ENCODE results near the gene B3GNT5.

The B3GNT5 gene

DNA sequence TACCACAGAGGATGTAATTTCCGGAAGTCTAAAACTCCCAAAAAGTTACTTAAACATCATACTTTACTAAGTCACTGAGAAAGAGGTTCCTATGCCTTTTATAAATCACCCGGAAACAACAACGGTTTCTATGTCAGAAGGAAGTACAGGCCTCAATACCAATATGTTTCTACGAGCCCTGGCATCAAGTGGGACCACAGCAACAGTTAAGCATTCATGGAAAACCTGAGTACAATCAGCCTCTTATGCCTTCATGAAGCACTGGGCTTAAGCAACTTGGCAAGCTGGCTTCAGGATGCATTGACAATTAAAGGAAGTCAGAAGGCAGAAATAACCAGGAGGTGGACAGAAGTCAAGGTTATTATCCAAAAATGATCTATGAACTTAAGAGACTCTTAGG, 19.1 kb upstream of the B3GNT5 start:
- no peak for DNase-seq

DNA sequence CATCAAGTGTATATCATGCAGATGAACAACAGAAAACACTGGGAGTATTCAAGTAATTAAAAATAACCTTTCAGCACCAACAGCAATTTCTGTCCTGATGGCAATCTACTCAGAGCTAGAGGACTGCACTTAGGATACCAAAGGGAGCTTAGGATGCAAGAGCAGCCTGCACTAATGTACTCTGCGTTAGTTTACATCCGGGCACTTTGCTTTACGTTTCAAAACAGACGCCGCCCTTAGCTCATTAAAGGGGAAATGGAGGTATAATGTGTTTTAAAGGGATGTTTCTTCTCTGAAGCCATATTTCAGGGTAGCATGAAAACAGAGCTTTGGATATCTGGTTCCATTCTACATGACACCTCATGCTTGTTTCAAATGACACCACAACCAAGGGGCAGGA, 14.0 kb upstream of the B3GNT5 start:
- DNase-seq: no peak

DNA sequence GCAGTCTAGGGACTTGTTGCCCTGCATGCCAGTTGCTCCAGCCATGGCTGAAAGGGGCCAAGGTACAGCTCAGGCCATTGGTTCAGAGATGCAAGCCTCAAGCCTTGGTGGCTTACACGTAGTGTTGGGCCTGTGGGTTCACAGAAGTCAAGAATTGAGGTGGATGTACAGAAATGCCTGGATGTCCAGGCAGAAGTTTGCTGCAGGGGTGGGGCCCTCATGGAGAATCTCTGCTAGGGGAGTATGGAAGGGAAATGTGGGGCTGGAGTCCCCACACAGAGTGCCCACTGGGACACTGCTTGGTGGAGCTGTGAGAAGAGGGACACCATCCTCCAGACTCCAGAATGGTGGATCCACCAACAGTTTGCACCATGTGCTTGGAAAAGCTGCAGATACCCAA, 10.6 kb upstream of the B3GNT5 start:
- DNase-seq: no peak

DNA sequence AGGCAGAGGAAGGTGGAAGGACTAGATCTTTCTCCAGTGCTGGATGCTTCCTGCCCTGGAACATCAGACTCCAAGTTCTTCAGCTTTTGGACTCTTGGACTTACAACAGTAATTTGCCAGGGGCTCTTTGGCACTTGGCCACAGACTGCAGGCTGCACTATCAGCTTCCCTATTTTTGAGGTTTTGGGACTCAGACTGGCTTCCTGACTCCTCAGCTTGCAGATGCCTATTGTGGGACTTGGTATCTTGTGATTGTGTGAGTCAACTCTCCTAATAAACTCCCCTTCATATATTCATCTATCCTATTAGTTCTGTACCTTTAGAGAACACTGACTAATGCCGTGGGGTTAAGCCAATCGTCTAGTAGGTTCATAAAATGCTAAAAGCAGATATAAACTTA, 8.8 kb upstream of the B3GNT5 start:
- no peak for DNase-seq

DNA sequence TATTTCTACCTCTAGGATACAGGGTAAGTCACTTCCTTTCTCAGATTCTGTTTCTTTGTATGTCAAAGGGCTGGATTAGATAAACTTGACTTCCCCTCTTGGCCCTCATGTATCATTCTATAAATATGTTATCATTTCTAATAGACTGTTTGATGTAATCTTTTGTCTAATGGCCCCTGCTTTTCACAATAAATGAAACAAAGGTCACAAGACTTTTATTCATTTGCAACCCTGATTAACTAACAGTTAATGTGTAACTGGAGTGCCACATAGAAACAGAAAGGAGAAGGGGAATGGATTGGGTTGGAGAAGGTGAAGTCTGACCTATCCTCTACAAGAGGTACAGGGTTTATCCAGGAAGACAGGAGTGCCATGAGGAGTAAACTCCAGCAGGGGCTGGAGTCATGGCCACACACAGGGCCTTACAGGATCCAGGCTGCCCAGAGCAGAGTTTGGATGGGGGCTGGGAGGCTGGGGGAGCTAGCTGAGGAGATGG, 8.0 kb upstream of the B3GNT5 start:
- DNase-seq: no peak

DNA sequence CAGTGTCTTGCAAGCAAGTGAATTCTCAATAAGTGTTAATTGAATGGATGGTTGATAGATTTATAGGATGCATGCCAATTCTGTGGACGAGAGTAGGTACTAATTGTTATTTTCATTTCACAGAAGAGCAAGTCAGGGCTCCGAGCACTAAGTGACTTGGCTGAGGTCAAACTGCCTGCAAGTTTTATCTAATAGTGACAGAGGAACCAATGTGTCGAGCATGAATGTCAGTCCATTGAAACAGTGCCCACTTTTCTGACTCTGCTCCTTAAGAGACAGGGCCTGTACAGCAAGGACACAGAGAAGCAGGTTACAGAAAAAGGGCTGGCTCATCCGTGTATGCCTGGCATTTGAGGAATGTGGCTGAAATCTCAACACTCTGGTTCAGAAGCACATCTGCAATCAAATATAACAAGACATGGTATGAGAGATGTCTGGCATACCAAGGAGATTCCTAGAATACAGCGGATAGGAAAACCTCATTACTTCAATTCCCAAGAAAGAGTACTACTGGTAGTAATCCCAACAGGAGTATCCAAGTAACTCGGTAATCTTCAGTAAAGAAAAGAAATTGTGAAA, 6.0 kb upstream of the B3GNT5 start:
- DNase-seq: no peak

DNA sequence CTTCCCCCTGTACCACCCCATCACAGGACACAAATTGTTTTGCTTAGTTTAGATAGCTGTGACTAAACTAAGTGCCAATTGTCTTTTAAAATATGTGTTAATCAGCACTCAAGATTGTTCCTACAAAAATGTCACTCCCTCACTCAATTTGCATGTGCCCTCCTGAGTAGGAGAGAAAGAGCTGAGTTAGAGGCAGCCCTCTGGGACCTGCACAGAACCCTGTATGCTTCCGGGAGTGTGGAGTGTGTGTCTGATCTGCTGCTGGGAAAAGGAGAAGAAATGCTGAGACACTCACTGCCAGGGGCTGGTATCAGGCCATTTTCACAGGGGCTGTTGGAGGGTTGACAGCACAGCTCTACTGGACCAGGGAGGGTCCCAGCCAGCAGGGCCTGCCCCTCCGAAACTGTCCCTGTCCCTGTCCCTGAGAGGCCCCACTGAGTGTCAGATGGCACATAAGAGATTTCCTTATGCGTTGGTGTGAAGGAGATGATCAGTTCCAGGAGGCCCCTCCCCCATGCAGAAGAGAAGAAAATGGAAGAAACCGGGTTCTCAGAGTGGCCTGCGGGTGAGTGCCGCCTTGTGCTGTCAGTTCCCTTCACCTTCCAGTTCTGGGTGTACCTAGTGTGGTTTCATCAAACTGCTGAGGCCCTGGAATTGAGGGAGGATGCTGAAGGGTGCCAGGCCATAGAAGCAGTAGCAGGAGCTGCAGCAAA, 3.9 kb upstream of the B3GNT5 start:
- DNase-seq: no peak

DNA sequence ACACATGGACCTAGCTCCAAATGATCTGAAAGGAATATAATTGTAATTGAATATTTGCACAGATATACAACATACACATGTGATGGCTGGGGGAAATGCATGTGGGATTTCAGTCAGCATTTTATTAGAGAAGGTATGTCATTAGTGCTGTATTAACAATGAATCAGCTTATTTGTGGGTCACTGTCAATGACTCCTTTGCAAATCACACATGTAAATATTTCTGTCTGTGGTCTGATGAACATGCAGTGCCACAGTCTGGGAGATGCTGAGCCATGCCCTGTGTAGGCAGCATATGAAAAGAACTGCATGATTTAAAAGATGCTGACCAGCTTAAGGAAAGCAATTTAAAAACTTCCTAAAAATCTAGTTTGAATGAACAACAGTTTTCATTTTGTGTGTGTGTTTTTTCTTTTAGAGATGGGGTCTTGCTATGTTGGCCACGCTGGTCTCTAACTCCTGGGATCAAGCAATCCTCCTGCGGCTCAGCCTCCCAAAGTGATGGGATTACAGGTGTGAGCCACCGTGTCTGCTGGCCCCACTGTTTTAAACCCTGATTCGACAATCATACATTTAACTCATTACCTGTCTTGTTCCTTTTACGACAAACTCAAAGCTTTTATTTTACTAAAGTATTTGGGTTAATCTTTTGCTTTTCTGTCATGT, 803 bp upstream of the B3GNT5 start:
- DNase-seq: no peak

DNA sequence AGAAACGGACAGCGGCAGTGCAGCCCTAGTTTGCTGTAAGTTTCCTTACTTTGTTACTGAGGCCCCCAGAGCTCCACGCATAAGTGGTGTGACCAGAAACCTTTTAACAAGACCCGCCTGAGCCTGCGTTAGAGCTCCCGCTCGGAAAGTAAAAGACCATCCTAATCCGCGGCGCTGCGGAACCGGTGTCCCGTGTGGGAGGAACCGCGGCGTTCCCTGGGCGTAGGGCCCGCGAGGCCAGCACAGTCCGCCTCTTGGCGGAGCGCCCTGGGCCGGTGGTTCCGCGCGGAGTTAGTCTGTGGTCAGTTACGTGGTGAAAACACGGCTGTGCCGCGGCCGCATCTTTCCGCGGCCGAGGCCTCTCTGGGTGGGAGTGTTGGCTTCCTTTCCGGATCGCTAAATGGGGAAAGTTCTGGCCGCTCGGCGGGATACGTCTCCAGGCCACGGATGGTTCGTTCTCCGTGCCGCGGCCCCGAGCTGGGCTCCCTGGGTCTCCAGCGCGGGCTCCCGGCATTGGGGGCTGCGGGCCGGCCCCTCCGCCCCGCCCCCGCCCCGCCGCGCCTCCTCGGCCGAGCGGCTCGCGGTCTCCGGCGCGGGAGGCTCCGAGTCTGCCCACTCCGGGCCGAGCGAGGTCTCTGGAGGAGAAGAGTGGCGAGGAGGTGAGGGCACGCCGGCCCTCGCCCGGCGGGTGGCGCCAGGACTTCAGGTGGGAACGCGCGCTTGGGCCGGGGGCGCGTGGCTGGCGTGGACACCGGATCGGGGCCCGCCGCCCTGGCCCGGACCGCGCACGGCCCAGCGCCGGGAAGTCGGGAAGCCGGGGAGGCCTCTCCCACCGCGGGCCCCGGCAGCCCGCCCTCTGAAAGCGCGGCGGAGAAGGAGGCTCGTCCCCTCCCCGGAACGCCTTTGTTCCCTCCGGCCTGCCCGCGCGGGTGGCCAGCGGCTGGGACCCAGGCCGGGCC, 754 bp downstream of the B3GNT5 start:
- peak; percentile 10 for DNase-seq

DNA sequence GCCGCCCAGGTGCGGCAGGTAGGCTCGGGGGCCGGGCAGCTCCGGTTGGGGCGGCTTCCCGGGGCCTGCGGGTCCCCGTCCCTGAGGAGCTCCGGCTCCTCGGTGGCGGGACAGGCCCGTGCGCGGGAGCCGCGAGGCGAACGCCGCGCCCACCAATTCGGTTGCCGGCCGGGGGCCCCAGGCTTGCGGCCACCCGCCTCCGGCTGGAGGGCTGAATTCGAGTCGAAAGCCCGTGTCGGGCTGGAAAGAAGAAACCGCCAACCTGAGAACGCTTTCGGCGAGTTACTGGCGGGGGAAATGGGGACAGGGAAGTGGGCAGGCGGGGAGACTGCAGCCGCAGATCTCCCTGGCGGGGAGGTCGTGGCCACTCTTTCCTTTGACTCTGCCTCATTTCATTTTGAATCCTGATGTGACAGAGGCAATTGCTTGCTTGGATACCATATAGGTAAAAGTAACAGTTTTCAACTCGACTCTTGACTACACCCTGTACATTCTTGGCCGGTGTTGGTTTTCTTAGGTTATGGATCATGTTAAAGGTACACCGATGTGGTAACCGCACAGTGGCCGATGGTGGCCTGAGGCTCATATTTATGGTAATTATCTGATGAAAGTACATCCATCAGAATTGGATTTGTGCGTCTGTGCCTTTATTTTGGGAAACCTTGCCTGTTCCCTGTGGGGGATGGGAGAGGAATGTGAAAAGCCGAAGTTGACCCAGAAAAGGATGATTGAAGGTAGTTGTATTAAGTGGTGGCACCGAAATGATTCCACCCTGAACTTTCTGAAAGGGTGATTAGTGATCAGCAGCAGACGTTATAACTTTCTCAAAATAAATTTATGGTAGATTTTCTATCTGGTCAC, 1.7 kb downstream of the B3GNT5 start:
- peak; percentile 8 for DNase-seq

DNA sequence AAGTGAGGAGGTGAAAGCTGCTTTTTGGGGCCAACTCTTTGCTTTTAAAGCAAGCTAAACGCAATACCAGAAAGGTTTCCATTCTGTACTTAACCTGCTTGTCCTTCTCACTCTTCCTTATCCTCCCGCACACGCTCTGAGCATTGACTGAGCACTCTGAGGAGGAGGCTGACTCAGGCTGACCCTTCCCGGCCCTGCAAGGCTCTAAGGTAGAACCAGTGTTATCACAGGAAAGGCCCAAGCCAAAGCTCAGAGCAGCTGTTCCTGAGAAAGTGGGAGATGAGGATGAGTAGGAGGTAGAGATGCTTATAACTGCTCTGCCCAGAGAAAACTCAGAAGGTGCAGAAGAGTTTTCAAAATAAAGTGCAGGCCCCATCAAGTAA, 2.3 kb downstream of the B3GNT5 start:
- no peak for DNase-seq

DNA sequence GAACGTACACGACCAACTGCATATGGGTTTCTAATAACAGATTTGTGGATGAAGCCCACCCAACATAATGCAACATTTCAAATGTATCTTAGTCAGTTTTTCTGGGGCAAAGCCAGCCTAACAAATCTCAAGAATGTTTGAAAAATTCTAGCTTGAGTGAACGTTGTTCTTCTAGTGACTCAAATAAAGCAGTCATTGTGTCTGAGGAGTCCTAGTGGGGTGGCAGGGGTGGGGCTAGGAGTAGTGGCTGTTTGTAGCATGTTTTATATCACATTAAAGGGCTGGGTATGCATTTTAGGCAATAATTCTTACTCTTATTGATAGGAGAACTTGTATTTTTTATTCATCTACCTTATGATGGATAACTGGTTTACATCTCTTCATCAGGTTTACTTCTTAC, 6.0 kb downstream of the B3GNT5 start:
- no peak for DNase-seq

DNA sequence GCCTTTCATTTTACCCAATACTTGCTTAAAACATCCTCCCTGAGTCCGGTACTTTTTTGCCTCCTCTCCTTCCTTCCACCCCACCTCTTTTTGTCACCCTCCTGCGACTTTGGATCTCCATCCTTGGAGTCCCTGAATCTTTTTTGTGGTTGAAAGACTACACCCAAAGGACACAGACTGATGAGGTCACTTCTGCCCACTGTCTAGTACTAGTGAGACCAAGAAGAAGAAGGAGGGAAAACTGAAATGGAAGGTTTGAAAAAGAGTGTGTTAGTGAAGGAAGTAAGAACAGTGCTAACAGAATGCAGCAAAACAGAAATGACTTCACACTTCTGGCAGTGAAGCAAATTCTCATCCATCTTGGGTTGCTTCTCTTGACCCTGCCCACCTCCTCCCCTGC, 6.6 kb downstream of the B3GNT5 start:
- DNase-seq: no peak

DNA sequence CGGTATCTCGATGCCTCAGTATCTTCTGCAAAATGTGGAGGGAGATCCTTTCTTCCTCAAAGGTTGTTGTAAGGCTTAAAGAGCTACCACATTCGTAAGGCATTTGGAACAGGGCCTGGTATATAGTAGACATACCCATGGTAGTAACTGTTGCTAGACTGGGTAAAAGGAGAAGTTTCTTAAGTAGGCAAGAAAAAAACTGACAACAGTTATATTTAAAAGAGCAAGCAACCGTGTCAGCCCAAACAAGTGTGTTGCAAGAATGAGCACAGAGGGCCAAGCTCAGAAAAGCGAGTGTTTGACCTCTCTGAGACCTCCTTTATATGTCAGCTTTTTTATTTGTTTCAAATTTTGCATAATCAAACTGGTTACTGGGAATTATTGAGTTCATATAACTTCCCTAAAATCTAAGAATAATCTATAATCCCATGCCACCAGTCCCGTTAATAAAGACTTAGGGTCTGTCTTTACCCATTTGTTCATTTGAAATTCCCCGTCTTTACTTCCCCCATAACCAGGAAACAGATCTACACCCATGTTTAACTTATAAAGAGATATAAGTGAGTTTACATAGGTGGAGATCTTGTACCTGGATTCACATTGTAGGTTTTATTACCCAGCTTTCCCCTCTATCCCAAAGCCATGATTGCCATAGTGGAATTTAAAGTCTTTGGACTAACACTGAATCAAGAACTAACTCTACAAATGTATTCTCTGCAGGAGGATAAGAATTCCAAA, 7.3 kb downstream of the B3GNT5 start:
- no peak for DNase-seq

DNA sequence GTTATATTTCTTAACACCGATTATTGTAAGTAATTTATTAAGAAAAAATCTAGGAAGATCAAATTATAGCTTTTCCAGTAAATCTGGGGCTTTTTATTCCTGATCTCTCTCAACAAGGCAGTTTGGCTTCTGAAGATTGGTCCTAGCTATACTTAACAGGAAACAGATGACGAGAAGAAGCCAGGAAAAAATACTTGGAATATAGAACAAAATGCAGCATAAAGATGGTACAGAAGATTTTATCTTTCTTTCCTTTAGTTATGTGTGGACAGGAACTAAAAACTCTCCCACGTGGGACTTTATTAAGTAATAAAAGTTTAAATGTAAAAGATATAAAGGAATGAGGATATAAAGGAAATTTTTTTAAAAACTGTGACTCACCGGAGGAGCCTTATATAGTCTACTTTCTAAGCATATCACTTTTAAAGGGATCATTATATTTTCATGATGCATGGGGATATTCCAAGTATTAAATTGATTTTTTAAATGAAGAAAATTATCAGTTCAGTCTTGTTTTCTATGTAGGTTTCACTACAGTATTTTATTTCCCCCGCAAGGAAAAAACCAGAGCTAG, 8.2 kb downstream of the B3GNT5 start:
- DNase-seq: no peak

DNA sequence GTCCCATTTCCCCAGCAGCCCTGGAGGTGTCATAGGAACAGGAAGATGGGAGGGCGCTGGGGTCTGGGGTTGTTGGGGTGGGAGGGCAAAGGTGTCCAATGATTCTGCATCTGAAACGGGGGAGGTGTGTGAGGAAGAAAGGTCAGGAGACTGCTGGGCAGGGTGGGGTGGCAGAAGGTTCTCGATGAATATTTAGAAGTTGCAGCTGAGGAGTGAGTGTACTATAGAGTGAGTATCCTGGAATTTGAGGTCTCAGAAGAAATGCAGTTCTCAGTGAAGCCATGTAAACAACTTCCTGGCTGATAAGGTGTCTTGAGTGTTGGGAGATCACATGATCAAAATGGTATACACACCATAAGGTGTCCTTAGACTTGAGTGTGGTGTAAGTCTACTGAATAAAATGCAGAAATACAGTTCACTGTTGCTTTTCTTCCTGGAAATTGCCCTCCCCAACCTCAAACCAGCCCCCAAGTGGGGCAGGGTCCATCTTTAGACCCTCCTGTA, 9.9 kb downstream of the B3GNT5 start:
- no peak for DNase-seq

DNA sequence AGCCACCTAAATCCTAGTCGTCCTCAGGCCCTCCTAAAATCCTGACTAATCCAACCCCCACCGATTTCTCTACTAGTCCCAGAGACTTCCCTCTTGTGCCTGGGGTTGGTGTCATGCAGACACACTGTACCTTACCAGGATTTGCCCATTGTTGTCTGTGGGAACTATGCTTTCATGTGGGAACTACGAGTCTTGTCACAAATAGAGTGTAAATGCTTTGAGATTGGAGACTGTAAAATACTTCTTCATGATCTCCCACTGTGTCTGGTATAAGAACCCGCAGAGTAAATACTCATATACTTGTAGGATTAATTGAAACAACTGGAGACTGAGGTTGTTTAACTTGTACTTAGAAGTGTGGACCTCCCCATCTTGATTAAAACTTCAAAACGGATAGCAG, 11.2 kb downstream of the B3GNT5 start:
- DNase-seq: no peak

DNA sequence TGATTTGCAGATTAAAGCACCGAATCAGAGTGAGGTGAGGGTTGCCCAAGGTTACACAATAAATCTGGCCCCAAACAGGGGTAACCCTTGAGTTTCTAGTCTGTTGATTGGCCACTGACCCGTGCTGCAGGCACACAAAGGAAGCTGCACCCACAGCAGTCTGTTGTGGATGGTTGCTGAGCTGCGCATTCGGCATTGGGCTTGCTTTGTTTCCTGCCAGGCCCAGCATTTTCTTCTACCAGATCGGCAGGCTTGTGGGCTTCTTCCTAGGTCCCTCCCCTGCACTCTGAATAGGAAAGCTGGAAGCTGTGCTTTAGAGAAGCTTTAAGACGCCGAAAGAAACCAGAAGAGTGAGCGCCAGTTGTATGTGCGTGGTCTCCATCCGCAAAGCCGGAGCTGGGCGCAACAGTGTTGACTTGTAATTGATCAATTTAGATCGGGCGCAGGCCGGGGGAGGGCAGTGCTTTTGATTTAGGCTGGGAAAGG, 12.1 kb downstream of the B3GNT5 start:
- no peak for DNase-seq

DNA sequence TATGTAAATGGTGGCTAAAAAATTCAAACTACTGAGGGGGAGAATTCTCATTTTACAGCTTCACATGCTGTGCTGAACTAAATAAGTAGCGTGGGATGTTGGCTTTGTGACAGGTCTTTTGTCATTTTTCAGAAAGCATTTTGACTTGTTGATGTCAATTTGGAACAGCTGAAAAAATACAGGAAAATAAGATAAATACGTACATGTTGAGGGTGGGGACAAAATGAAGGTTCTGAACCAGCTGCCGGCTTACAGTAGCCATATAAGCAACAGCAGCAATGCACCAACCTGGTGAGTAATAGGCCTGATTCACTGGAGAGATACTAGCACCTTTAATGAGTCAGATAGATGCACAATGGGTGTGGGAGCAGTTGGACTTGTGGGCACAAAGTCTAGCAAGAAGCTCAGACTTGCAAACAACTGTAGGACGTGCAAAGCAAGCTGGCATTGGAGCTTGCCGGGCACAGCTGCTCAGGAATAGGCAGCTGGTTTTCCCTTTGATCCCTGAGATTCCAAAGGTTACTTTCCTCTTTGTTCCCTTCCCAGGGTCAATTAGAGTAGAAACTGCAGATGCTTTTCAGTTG, 12.9 kb downstream of the B3GNT5 start:
- peak; percentile 83 for DNase-seq

DNA sequence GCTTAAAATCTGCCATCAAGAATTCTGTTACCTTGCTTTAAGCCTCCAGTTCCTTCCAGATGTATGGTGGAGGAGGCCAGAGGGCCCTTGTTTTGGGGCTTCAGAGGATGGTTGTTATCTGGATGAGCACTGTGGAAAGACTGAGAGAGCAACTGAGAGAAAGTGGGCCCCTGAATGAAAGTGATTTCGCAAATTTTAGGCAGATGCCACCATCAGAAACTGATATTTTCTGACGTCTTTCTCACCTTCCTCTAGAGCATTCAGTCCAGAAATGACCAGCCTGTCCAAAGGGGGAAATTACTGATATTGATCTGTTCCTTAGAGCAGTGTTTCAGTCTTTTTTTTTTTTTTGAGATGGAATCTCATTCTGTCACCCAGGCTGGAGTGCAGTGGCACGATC, 13.4 kb downstream of the B3GNT5 start:
- peak; percentile 63 for DNase-seq

Data from activated CD4-positive, alpha-beta T cell treated with anti-CD3 and anti-CD28 coated beads, Interleukin-2, amount 50 U/mL, for 16 hours (primary cell).